CD4-positive, alpha-beta T cell treated with Interleukin-4 for 4 hours (primary cell): ENCODE measurements around the gene TARDBP.
"Not testable (repeated sequence)": the region's sequence is repeated elsewhere in the genome, so short reads cannot be mapped to it uniquely, and the experiment has no call there.

Source experiments
- DNase-seq: peaks from one replicate; pipeline ENCODE4 v3.0.0-alpha.2; 2020

The TARDBP gene

GRCh38 chr1:11061652-11062365 is 49.4 kb downstream of the TARDBP start:
- DNase-seq, result no peak

- DNase-seq, result peak; percentile 48
These were observed 50.5 kb downstream of the TARDBP start for GRCh38 chr1:11062965-11063401.

- DNase-seq, result not testable (repeated sequence)
These were observed 51.6 kb downstream of the TARDBP start for GRCh38 chr1:11063937-11064537.

GRCh38 chr1:11064942-11065341 is 52.5 kb downstream of the TARDBP start:
- DNase-seq, result no peak

- no peak for DNase-seq
These were observed 53.3 kb downstream of the TARDBP start for GRCh38 chr1:11065796-11066195.

GRCh38 chr1:11067716-11068599 is 55.5 kb downstream of the TARDBP start:
- no peak for DNase-seq

- no peak for DNase-seq
These were observed 56.4 kb downstream of the TARDBP start for GRCh38 chr1:11068600-11069473.

- no peak for DNase-seq
These were observed 58.4 kb downstream of the TARDBP start for GRCh38 chr1:11070876-11071275.

GRCh38 chr1:11071463-11072215 is 59.2 kb downstream of the TARDBP start:
- DNase-seq, result no peak

- no peak for DNase-seq
These were observed 59.9 kb downstream of the TARDBP start for GRCh38 chr1:11072216-11072917.

- not testable (repeated sequence) for DNase-seq
These were observed 60.9 kb downstream of the TARDBP start for GRCh38 chr1:11073398-11073797.
